Fibroblast of villous mesenchyme (primary cell): Measurements from ENCODE around the gene ADPRHL1. TPM values are rescaled to one million over a fixed set of nuclear protein-coding genes. Genes with fewer than 3 reads are reported as not detected.
"Not testable (repeated sequence)": the region's sequence is repeated elsewhere in the genome, so short reads cannot be mapped to it uniquely, and the experiment has no call there.

Source experiments
- DNase-seq: peaks from one replicate; pipeline ENCODE4 v3.0.0-alpha.2; 2010; ENCODE audit warnings: low read depth
- H3K4me3 ChIP-seq: 2 replicates; pipeline ENCODE4 v1.5.1; 2011; ENCODE audit warnings: low read depth, mild to moderate bottlenecking, low read length
- total RNA-seq: library from RNA; depleted of rRNA; stranded (reverse); fragments of >200 nt; gene quantifications from 2 replicates; pipeline ENCODE4 v1.2.3, GENCODE V29; 2012
- TF ChIP-seq, protein P1 (sequence below): IDR thresholded peaks from 2 replicates; pipeline ENCODE4 v1.5.1; 2012; ENCODE audit warnings: low read depth, mild to moderate bottlenecking, low read length; ENCODE audit not compliant: insufficient read depth

The ADPRHL1 gene
- total RNA-seq, 1 donor = 1.3 TPM

DNA sequence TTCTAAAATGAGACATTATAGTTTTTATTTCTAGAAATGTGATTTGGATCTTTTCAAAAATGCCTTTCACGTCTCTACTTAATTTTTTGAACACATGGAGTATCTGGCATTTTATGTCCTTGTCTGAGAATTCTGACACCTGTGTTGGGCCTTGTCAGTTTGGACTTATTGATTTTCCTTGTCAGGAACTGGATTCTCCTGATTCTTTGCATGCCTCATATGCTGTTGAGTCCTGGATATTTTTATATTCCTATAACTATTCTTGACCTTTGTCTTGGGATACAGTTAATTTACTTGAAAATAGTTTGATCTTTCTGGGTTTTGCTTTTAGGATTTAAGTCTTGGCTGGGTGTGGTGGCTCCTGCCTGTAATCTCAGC is 10.3 kb downstream of the ADPRHL1 start:
- TF ChIP-seq, protein P1, sequence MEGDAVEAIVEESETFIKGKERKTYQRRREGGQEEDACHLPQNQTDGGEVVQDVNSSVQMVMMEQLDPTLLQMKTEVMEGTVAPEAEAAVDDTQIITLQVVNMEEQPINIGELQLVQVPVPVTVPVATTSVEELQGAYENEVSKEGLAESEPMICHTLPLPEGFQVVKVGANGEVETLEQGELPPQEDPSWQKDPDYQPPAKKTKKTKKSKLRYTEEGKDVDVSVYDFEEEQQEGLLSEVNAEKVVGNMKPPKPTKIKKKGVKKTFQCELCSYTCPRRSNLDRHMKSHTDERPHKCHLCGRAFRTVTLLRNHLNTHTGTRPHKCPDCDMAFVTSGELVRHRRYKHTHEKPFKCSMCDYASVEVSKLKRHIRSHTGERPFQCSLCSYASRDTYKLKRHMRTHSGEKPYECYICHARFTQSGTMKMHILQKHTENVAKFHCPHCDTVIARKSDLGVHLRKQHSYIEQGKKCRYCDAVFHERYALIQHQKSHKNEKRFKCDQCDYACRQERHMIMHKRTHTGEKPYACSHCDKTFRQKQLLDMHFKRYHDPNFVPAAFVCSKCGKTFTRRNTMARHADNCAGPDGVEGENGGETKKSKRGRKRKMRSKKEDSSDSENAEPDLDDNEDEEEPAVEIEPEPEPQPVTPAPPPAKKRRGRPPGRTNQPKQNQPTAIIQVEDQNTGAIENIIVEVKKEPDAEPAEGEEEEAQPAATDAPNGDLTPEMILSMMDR = no peak
- no peak overlapping the region for H3K4me3 ChIP-seq
- no peak for DNase-seq

DNA sequence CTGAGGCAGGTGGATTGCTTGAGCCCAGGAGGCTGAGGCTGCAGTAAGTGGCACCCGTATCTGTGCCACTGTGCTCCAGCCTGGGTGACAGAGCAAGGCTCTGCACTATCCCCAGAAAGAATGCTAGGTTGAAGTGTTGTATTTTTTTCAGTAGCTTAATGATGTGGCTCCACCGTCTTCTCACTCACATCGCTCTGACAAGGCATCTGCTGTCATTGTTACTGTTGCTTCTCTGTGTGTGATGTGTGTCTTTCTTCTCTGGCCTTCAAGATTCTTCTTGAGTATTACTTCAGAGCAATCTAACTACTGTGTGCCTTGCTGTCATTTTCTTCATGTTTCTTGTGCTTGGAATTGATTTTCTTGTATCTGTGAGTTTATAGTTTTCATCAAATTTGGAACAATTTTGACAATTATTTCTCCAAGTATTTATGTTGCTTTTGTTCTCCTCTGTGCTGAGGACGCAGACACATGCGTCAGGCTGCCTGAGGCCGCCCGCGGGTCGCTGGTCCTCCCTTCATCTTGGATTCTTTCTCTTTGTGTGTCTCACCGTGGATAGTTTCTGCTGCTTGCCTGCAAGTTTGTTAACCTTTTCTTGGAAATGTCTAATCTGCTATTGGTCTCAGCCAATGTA is 10.8 kb downstream of the ADPRHL1 start:
- TF ChIP-seq, protein P1 = no peak
- no peak for DNase-seq
- no peak overlapping the region for H3K4me3 ChIP-seq

DNA sequence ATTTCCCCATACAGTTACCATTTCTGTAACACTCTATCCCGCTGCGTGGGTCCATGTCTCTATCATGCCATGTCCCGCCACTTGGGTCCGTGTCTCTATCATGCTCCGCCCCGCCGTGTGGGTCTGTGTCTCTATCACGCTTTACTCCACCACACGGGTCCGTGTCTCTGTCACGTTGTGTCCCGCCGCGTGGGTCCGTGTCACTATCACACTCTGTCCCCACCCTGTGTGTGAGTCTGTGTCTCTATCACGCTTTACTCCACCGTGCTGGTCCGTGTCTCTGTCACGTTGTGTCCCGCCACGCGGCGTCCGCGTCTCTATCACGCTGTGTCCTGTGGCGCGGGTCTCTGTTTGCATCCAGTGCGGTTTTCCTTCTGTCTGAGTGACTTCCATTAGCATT is 11.6 kb downstream of the ADPRHL1 start:
- no peak for DNase-seq
- TF ChIP-seq, protein P1 = no peak

GRCh38 chr13:113437408-113438010 is 15.8 kb downstream of the ADPRHL1 start:
- TF ChIP-seq, protein P1 = no peak
- no peak for DNase-seq
- H3K4me3 ChIP-seq = no peak overlapping the region

More for the DNA sequence above, 11.6 kb downstream of the ADPRHL1 start:
- no peak overlapping the region for H3K4me3 ChIP-seq

- H3K4me3 ChIP-seq, DNase-seq: not testable (repeated sequence)
Measured at GRCh38 chr13:113436866-113437265, 16.4 kb downstream of the ADPRHL1 start.

- not testable (repeated sequence) for DNase-seq, H3K4me3 ChIP-seq
Measured at GRCh38 chr13:113435907-113436306, 17.4 kb downstream of the ADPRHL1 start.

GRCh38 chr13:113433391-113433916 is 19.8 kb downstream of the ADPRHL1 start:
- no peak for DNase-seq
- no peak overlapping the region for H3K4me3 ChIP-seq
- TF ChIP-seq, protein P1 = no peak
